Breast epithelium (tissue), 4 donors: Measurements from ENCODE around the gene TIGIT. TPM values are rescaled to one million over a fixed set of nuclear protein-coding genes. Genes with fewer than 3 reads are reported as not detected.
"Not testable (repeated sequence)": the region's sequence is repeated elsewhere in the genome, so short reads cannot be mapped to it uniquely, and the experiment has no call there.

Experiments used
- DNase-seq, 2 donors: peaks; one replicate each; pipeline ENCODE4 v3.0.0-alpha.2; 2019; ENCODE audit warnings: low spot score in 2 of 2
- H3K27ac ChIP-seq, 2 donors: fragments of 200-600 bp; sonication (generic) in 1 of 2; one replicate each; pipeline ENCODE4 v1.5.1; 2016 to 2019; ENCODE audit warnings: mild to moderate bottlenecking in 1 of 2
- H3K27me3 ChIP-seq, 2 donors: fragments of 200-600 bp; sonication (generic) in 1 of 2; one replicate each; pipeline versions ENCODE4 v1.5.1 to v1.6.0; 2017 to 2019; ENCODE audit warnings: control low read depth in 1 of 2, mild to moderate bottlenecking in 1 of 2
- H3K36me3 ChIP-seq: fragments of 200-600 bp; one replicate; pipeline ENCODE4 v1.5.1; 2019
- H3K4me1 ChIP-seq, 2 donors: fragments of 200-600 bp; sonication (generic); one replicate each; pipeline ENCODE4 v1.5.1; 2016 to 2019; ENCODE audit warnings: control low read depth in 1 of 2
- H3K4me3 ChIP-seq, 3 donors: fragments of 200-600 bp; sonication (generic); 1 replicate in 2 of 3; 2 replicates in 1 of 3; pipeline ENCODE4 v1.5.1; 2016 to 2019; ENCODE audit warnings: mild to moderate bottlenecking in 3 of 3, moderate library complexity in 2 of 3
- H3K9me3 ChIP-seq, 2 donors: fragments of 200-600 bp; sonication (generic) in 1 of 2; one replicate each; pipeline ENCODE4 v1.5.1; 2016 to 2019; ENCODE audit warnings: control low read depth in 1 of 2
- POLR2A ChIP-seq: fragments of 450-650 bp; IDR thresholded peaks from one replicate; pipeline ENCODE4 v1.6.1; 2016; ENCODE audit warnings: antibody characterized with exemption, mild to moderate bottlenecking, moderate library complexity
- POLR2AphosphoS5 ChIP-seq, 3 donors: sonication (generic); formaldehyde crosslinking; IDR thresholded peaks; one replicate each; pipeline ENCODE4 v1.6.1; 2017; ENCODE audit warnings: antibody characterized with exemption in 3 of 3
- intact Hi-C: fragments of 100-400 bp; cut with DNase I; formaldehyde crosslinking; loops from one replicate; pipeline ENCODE4 v1.15.1; 2023; ENCODE audit warnings: low total_unique reads
- total RNA-seq, 3 donors: library from RNA; depleted of rRNA; stranded (reverse); fragments of >200 nt; gene quantifications; one replicate each; pipeline ENCODE4 v1.1.0, GENCODE V29; 2016
- TF ChIP-seq, protein P1 (sequence below), 3 donors: fragments of 450-650 bp; IDR thresholded peaks; one replicate each; pipeline ENCODE4 v1.5.1; 2016 to 2017; ENCODE audit warnings: antibody characterized with exemption in 3 of 3, mild to moderate bottlenecking in 3 of 3, moderate library complexity in 3 of 3

Gene TIGIT
- total RNA-seq, 3 donors from 2014 or later = 0.29 to 0.48 (median 0.33) TPM

- Histone ChIP-seq H3K4me3 (no peak overlapping the region), H3K4me1 (no peaks in the 10 kb centered on the region), H3K36me3 (no peaks in the 10 kb centered on the region), H3K9me3 (peaks cover 0 to 17% of the 10 kb centered on the region in 2 donors), H3K27me3 (no peaks in the 10 kb centered on the region), H3K27ac (no peak overlapping the region)
- intact Hi-C loops = no loop called here
- DNase-seq = no peak
- TF ChIP-seq POLR2A = no peak
- no peak for TF ChIP-seq POLR2AphosphoS5 (IDR thresholded peaks at IDR 0.05)
- TF ChIP-seq, protein P1, sequence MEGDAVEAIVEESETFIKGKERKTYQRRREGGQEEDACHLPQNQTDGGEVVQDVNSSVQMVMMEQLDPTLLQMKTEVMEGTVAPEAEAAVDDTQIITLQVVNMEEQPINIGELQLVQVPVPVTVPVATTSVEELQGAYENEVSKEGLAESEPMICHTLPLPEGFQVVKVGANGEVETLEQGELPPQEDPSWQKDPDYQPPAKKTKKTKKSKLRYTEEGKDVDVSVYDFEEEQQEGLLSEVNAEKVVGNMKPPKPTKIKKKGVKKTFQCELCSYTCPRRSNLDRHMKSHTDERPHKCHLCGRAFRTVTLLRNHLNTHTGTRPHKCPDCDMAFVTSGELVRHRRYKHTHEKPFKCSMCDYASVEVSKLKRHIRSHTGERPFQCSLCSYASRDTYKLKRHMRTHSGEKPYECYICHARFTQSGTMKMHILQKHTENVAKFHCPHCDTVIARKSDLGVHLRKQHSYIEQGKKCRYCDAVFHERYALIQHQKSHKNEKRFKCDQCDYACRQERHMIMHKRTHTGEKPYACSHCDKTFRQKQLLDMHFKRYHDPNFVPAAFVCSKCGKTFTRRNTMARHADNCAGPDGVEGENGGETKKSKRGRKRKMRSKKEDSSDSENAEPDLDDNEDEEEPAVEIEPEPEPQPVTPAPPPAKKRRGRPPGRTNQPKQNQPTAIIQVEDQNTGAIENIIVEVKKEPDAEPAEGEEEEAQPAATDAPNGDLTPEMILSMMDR (IDR thresholded peaks at IDR 0.05) = no peak
Measured at GRCh38 chr3:114270019-114270418, 23.8 kb upstream of the TIGIT start.

DNA sequence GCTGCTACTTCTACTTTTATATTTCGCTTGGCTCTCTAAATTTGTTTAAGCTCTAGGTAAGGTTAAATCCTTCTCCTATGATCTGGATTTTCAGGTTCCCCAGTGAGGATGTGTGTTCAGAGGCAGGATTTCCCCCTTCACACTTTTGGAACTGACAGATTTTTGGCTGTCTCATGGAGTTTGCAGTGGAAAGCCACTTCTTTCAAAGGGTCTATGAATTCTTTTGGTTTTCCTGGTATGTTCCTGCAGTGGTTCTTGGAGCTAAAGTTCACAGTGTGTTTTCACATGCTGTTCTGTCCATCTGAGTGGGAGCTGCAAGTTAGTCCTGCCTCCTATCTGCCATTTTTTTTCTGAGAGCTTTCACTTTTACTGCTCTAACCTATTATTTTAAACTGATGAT, 21.6 kb upstream of the TIGIT start:
- Histone ChIP-seq H3K27me3 (no peaks in the 10 kb centered on the region), H3K9me3 (peaks cover 0 to 17% of the 10 kb centered on the region in 2 donors), H3K27ac (no peak overlapping the region), H3K4me3 (no peak overlapping the region), H3K36me3 (no peaks in the 10 kb centered on the region), H3K4me1 (no peaks in the 10 kb centered on the region)
- intact Hi-C loops = no loop called here
- TF ChIP-seq POLR2AphosphoS5 (IDR thresholded peaks at IDR 0.05) = no peak
- TF ChIP-seq, protein P1 (IDR thresholded peaks at IDR 0.05) = no peak
- DNase-seq = no peak

GRCh38 chr3:114274929-114275328, 18.9 kb upstream of the TIGIT start:
- TF ChIP-seq POLR2AphosphoS5 (IDR thresholded peaks at IDR 0.05) = no peak
- no peak for TF ChIP-seq POLR2A
- TF ChIP-seq, protein P1 (IDR thresholded peaks at IDR 0.05) = no peak
- Histone ChIP-seq H3K4me3 (no peak overlapping the region), H3K9me3 (peaks cover 0 to 5% of the 10 kb centered on the region in 2 donors), H3K36me3 (no peaks in the 10 kb centered on the region), H3K27ac (no peak overlapping the region), H3K27me3 (no peaks in the 10 kb centered on the region), H3K4me1 (no peaks in the 10 kb centered on the region)
- DNase-seq = no peak
- intact Hi-C loops = no loop called here

- H3K27ac ChIP-seq, H3K4me3 ChIP-seq, DNase-seq, H3K36me3 ChIP-seq, intact Hi-C loops, H3K27me3 ChIP-seq, H3K9me3 ChIP-seq, H3K4me1 ChIP-seq: not testable (repeated sequence)
Measured at GRCh38 chr3:114276856-114277255, 17.0 kb upstream of the TIGIT start.

GRCh38 chr3:114284644-114285043, 9.2 kb upstream of the TIGIT start:
- no peak for DNase-seq
- H3K9me3 ChIP-seq = no peaks in the 10 kb centered on the region
- no peaks in the 10 kb centered on the region for H3K4me1 ChIP-seq
- TF ChIP-seq POLR2AphosphoS5 (IDR thresholded peaks at IDR 0.05) = no peak
- TF ChIP-seq, protein P1 (IDR thresholded peaks at IDR 0.05) = no peak
- TF ChIP-seq POLR2A = no peak
- intact Hi-C loops = no loop called here
- no peak overlapping the region for H3K4me3 ChIP-seq
- H3K36me3 ChIP-seq = no peaks in the 10 kb centered on the region
- no peak overlapping the region for H3K27ac ChIP-seq
- no peaks in the 10 kb centered on the region for H3K27me3 ChIP-seq

GRCh38 chr3:114285648-114286230, 8.1 kb upstream of the TIGIT start:
- intact Hi-C loops = no loop called here
- H3K27ac ChIP-seq = no peak overlapping the region
- H3K4me1 ChIP-seq = no peaks in the 10 kb centered on the region
- TF ChIP-seq, protein P1 (IDR thresholded peaks at IDR 0.05) = no peak
- TF ChIP-seq POLR2AphosphoS5 (IDR thresholded peaks at IDR 0.05) = no peak
- TF ChIP-seq POLR2A = no peak
- DNase-seq = no peak
- H3K9me3 ChIP-seq = no peaks in the 10 kb centered on the region
- H3K36me3 ChIP-seq = no peaks in the 10 kb centered on the region
- H3K4me3 ChIP-seq = no peak overlapping the region
- no peaks in the 10 kb centered on the region for H3K27me3 ChIP-seq
